Keratinocyte (primary cell): Measurements from ENCODE around the gene SUGCT. TPM values are rescaled to one million over a fixed set of nuclear protein-coding genes. Genes with fewer than 3 reads are reported as not detected.

ENCODE experiments used
- DNase-seq: peaks from one replicate; pipeline ENCODE4 v3.0.0-alpha.2; 2011; ENCODE audit warnings: low read depth, missing footprints, low spot score
- FAIRE-seq: peaks from 2 replicates; lab custom pipeline; 2011; peaks lifted over from hg19 to GRCh38; lab: Jason Lieb, UNC
- H2AFZ ChIP-seq: 2 replicates; pipeline ENCODE4 v1.6.0; 2012; ENCODE audit warnings: low read length, control low read depth, inconsistent platforms; ENCODE audit not compliant: control insufficient read depth
- H3K27ac ChIP-seq: 2 replicates; pipeline ENCODE4 v1.5.1; 2011; ENCODE audit warnings: low read length; ENCODE audit not compliant: control insufficient read depth, insufficient read depth
- H3K27me3 ChIP-seq: 3 replicates; pipeline ENCODE4 v1.6.0; 2011; ENCODE audit warnings: low read length; ENCODE audit not compliant: control insufficient read depth, insufficient read depth; ENCODE audit errors: extremely low read depth
- H3K36me3 ChIP-seq, 2 experiments: 2 replicates in 1 of 2; 3 replicates in 1 of 2; pipeline ENCODE4 v1.5.1; 2011; ENCODE audit warnings: low read length in 2 of 2, mild to moderate bottlenecking in 1 of 2; ENCODE audit not compliant: control insufficient read depth in 2 of 2, insufficient read depth in 2 of 2; ENCODE audit errors: extremely low read depth in 1 of 2
- H3K4me1 ChIP-seq: 3 replicates; pipeline ENCODE4 v1.5.1; 2011; ENCODE audit warnings: low read length; ENCODE audit not compliant: control insufficient read depth, insufficient read depth; ENCODE audit errors: extremely low read depth
- H3K4me2 ChIP-seq: 3 replicates; pipeline ENCODE4 v1.6.0; 2011; ENCODE audit warnings: low read depth, low read length; ENCODE audit not compliant: control insufficient read depth, insufficient read depth; ENCODE audit errors: extremely low read depth
- H3K4me3 ChIP-seq, 3 experiments: fragments of 200-600 bp in 1 of 3; sonication (generic) in 1 of 3; 2 replicates in 2 of 3; 3 replicates in 1 of 3; pipeline ENCODE4 v1.5.1; 2011 to 2016; ENCODE audit warnings: low read length in 3 of 3, mild to moderate bottlenecking in 3 of 3, control low read depth in 2 of 3, inconsistent platforms in 1 of 3, low read depth in 1 of 3, mixed read lengths in 1 of 3, mixed run types in 1 of 3, moderate library complexity in 1 of 3; ENCODE audit not compliant: control insufficient read depth in 2 of 3, insufficient read depth in 2 of 3; ENCODE audit errors: extremely low read depth in 1 of 3
- H3K79me2 ChIP-seq: 2 replicates; pipeline ENCODE4 v1.6.0; 2012; ENCODE audit warnings: low read length; ENCODE audit not compliant: control insufficient read depth, insufficient read depth
- H3K9ac ChIP-seq: 3 replicates; pipeline ENCODE4 v1.6.0; 2011; ENCODE audit warnings: low read length; ENCODE audit not compliant: control insufficient read depth, insufficient read depth; ENCODE audit errors: extremely low read depth
- H3K9me1 ChIP-seq: 3 replicates; pipeline ENCODE4 v1.6.0; 2011; ENCODE audit warnings: low read length; ENCODE audit not compliant: control insufficient read depth, insufficient read depth; ENCODE audit errors: extremely low read depth
- H3K9me3 ChIP-seq: 2 replicates; pipeline ENCODE4 v1.5.1; 2012; ENCODE audit warnings: low read depth, low read length; ENCODE audit not compliant: control insufficient read depth
- H4K20me1 ChIP-seq: 3 replicates; pipeline ENCODE4 v1.6.0; 2011; ENCODE audit warnings: low read length; ENCODE audit not compliant: control insufficient read depth, insufficient read depth; ENCODE audit errors: extremely low read depth
- CTCF ChIP-seq, 3 experiments: IDR thresholded peaks in 1 of 3; conservative IDR thresholded peaks in 1 of 3; optimal IDR thresholded peaks in 1 of 3; 2 replicates in 2 of 3; 3 replicates in 1 of 3; pipeline versions ENCODE3 to v1.5.1; 2011; ENCODE audit warnings: low read length in 3 of 3, mild to moderate bottlenecking in 3 of 3, moderate library complexity in 2 of 3, control low read depth in 1 of 3, inconsistent platforms in 1 of 3; ENCODE audit not compliant: insufficient read depth in 2 of 3; ENCODE audit errors: extremely low read depth in 1 of 3
- EZH2 ChIP-seq: IDR thresholded peaks from one replicate; pipeline ENCODE4 v1.6.1; 2012; ENCODE audit warnings: inconsistent platforms, mild to moderate bottlenecking, low read length, moderate library complexity
- dilution Hi-C: fragments of 300-500 bp; cut with MboI; formaldehyde crosslinking; loops from one replicate; pipeline ENCODE4 v1.7.0; 2020; ENCODE audit warnings: low sequenced_read_pairs; ENCODE audit not compliant: extremely low pct_ligation_motif_present
- polyA plus RNA-seq, 5 experiments: library from polyadenylated mRNA; depleted of rRNA in 3 of 5; stranded (reverse) in 3 of 5; stranded (forward) in 1 of 5; unstranded in 1 of 5; fragments of >200 nt; gene quantifications; 1 replicate in 1 of 5; 2 replicates in 3 of 5; 3 replicates in 1 of 5; pipeline versions ENCODE4 v1.2.1 to v1.2.3, GENCODE V29; 2011 to 2012; ENCODE audit warnings: missing spikeins in 2 of 5, low read depth in 1 of 5, low replicate concordance in 1 of 5

SUGCT gene
- polyA plus RNA-seq, 1 donor (not counting 4 experiments of a cell fraction or from before 2014, with no cell fraction given), result 134 TPM

GRCh38 chr7:40298421-40298820 is 163.6 kb downstream of the SUGCT start:
- H3K4me2 ChIP-seq, result no peak overlapping the region
- H3K27me3 ChIP-seq, result no peaks in the 10 kb centered on the region
- no peak overlapping the region for H3K9ac ChIP-seq
- no peak overlapping the region for H3K4me3 ChIP-seq
- FAIRE-seq (no peak), DNase-seq (peak; percentile 48)
- no peaks in the 10 kb centered on the region for H3K36me3 ChIP-seq
- no peaks in the 10 kb centered on the region for H3K79me2 ChIP-seq
- dilution Hi-C loops, result no loop called here
- peak overlapping the region; percentile 19 for H3K27ac ChIP-seq
- TF ChIP-seq EZH2, result no peak
- TF ChIP-seq CTCF (optimal IDR thresholded peaks at IDR 0.05 in 1 of 3, IDR thresholded peaks at IDR 0.05 in 1 of 3, conservative IDR thresholded peaks at IDR 0.05 in 1 of 3; ENCODE audit: extremely low read depth in 1 of 3, insufficient read depth in 2 of 3, low read length in 3 of 3), result no peak
- peak overlapping the region; percentile 8 for H2AFZ ChIP-seq
- peaks cover 20% of the 10 kb centered on the region for H3K4me1 ChIP-seq
- H4K20me1 ChIP-seq, result no peaks in the 10 kb centered on the region
- no peaks in the 10 kb centered on the region for H3K9me3 ChIP-seq
- H3K9me1 ChIP-seq, result no peaks in the 10 kb centered on the region

- dilution Hi-C loops, result no loop called here
Measured at GRCh38 chr7:40299097-40299496, 164.3 kb downstream of the SUGCT start.

More at GRCh38 chr7:40299097-40299496, 164.3 kb downstream of the SUGCT start:
- Histone ChIP-seq H3K4me2 (no peak overlapping the region), H3K27me3 (no peaks in the 10 kb centered on the region), H3K4me1 (peaks cover 20% of the 10 kb centered on the region), H3K9ac (no peak overlapping the region), H3K36me3 (no peaks in the 10 kb centered on the region), H3K27ac (peak overlapping the region; percentile 22), H3K9me1 (no peaks in the 10 kb centered on the region), H3K79me2 (no peaks in the 10 kb centered on the region), H3K4me3 (no peak overlapping the region), H3K9me3 (no peaks in the 10 kb centered on the region), H4K20me1 (no peaks in the 10 kb centered on the region), H2AFZ (no peak overlapping the region)
- FAIRE-seq (peak; percentile 98), DNase-seq (peak; percentile 58)
- TF ChIP-seq CTCF (optimal IDR thresholded peaks at IDR 0.05 in 1 of 3, IDR thresholded peaks at IDR 0.05 in 1 of 3, conservative IDR thresholded peaks at IDR 0.05 in 1 of 3; ENCODE audit: extremely low read depth in 1 of 3, insufficient read depth in 2 of 3, low read length in 3 of 3), result no peak
- TF ChIP-seq EZH2, result no peak
